Peyer's patch (tissue), 4 donors: ENCODE data around the gene OASL. TPM values are rescaled to one million over a fixed set of nuclear protein-coding genes. Genes with fewer than 3 reads are reported as not detected.

Source experiments
- DNase-seq, 3 donors: peaks; one replicate each; pipeline ENCODE4 v3.0.0-alpha.2; 2017 to 2019
- H3K27ac ChIP-seq, 4 donors: fragments of 200-600 bp; sonication (generic); one replicate each; pipeline ENCODE4 v1.5.1; 2016 to 2019
- H3K27me3 ChIP-seq, 2 donors: fragments of 200-600 bp; sonication (generic); one replicate each; pipeline ENCODE4 v1.5.1; 2019
- H3K36me3 ChIP-seq, 3 donors: fragments of 200-600 bp; sonication (generic); one replicate each; pipeline ENCODE4 v1.5.1; 2016 to 2019
- H3K4me1 ChIP-seq, 4 donors: fragments of 200-600 bp; sonication (generic); one replicate each; pipeline ENCODE4 v1.5.1; 2016 to 2019
- H3K4me3 ChIP-seq, 4 donors: fragments of 200-600 bp; sonication (generic); 1 replicate in 3 of 4; 2 replicates in 1 of 4; pipeline ENCODE4 v1.5.1; 2016 to 2019; ENCODE audit warnings: mild to moderate bottlenecking in 1 of 4
- H3K9me3 ChIP-seq, 4 donors: fragments of 200-600 bp; sonication (generic); one replicate each; pipeline ENCODE4 v1.5.1; 2016 to 2019; ENCODE audit warnings: mild to moderate bottlenecking in 1 of 4
- CTCF ChIP-seq, 6 experiments: fragments of 450-650 bp in 4 of 6; fragments of 200-600 bp in 2 of 6; sonication (generic) in 1 of 6; IDR thresholded peaks; one replicate each; pipeline ENCODE4 v1.5.1; 2017 to 2019; ENCODE audit warnings: antibody characterized with exemption in 6 of 6, mild to moderate bottlenecking in 3 of 6, moderate library complexity in 1 of 6
- POLR2A ChIP-seq, 2 donors: fragments of 450-650 bp; IDR thresholded peaks; one replicate each; pipeline ENCODE4 v1.5.1; 2017; ENCODE audit warnings: antibody characterized with exemption in 2 of 2, mild to moderate bottlenecking in 2 of 2, moderate library complexity in 2 of 2
- total RNA-seq, 4 donors: library from RNA; depleted of rRNA; stranded (reverse); fragments of >200 nt; gene quantifications; one replicate each; pipeline ENCODE4 v1.1.0, GENCODE V29; 2016

OASL gene
- total RNA-seq, 4 donors from 2014 or later: 0.66 to 1.2 (median 0.94) TPM; not detected in 1

GRCh38 chr12:121030576-121031212 lies 8.4 kb downstream of the OASL start:
- Histone ChIP-seq H3K27ac (no peak overlapping the region), H3K4me1 (no peaks in the 10 kb centered on the region), H3K36me3 (no peaks in the 10 kb centered on the region), H3K27me3 (no peaks in the 10 kb centered on the region), H3K4me3 (no peak overlapping the region), H3K9me3 (peaks cover 0 to under 1% (median 0%) of the 10 kb centered on the region in 4 donors)
- no peak for TF ChIP-seq CTCF (IDR thresholded peaks at IDR 0.05)
- no peak for TF ChIP-seq POLR2A (IDR thresholded peaks at IDR 0.05)
- DNase-seq: no peak

- no peak for TF ChIP-seq POLR2A (IDR thresholded peaks at IDR 0.05)
- TF ChIP-seq CTCF (IDR thresholded peaks at IDR 0.05): peak in 3 of 6 experiments; percentile 44 to 54 (median 48)
- Histone ChIP-seq H3K36me3 (no peaks in the 10 kb centered on the region), H3K4me3 (no peak overlapping the region), H3K27me3 (no peaks in the 10 kb centered on the region), H3K4me1 (no peaks in the 10 kb centered on the region), H3K9me3 (no peaks in the 10 kb centered on the region), H3K27ac (peak overlapping the region in 3 of 4 donors; percentile 28 to 83 (median 80))
- no peak for DNase-seq
These were observed 12.6 kb downstream of the OASL start for GRCh38 chr12:121026274-121027045.

GRCh38 chr12:121025442-121026226 lies 13.4 kb downstream of the OASL start:
- TF ChIP-seq POLR2A (IDR thresholded peaks at IDR 0.05) (no peak), CTCF (IDR thresholded peaks at IDR 0.05) (no peak)
- Histone ChIP-seq H3K4me3 (no peak overlapping the region), H3K27me3 (no peaks in the 10 kb centered on the region), H3K9me3 (no peaks in the 10 kb centered on the region), H3K27ac (peak overlapping the region in 3 of 4 donors; percentile 40 to 83 (median 80)), H3K36me3 (no peaks in the 10 kb centered on the region), H3K4me1 (no peaks in the 10 kb centered on the region)
- peak in 2 of 3 donors; percentile 83 to 87 for DNase-seq

GRCh38 chr12:121023799-121024198 lies 15.2 kb downstream of the OASL start:
- no peaks in the 10 kb centered on the region for H3K27me3 ChIP-seq
- TF ChIP-seq CTCF (IDR thresholded peaks at IDR 0.05) (no peak), POLR2A (IDR thresholded peaks at IDR 0.05) (no peak)
- H3K4me1 ChIP-seq: no peaks in the 10 kb centered on the region
- H3K36me3 ChIP-seq: no peaks in the 10 kb centered on the region
- H3K4me3 ChIP-seq: no peak overlapping the region
- no peaks in the 10 kb centered on the region for H3K9me3 ChIP-seq
- no peak overlapping the region for H3K27ac ChIP-seq
- DNase-seq: no peak

GRCh38 chr12:121022713-121023112 lies 16.3 kb downstream of the OASL start:
- Histone ChIP-seq H3K36me3 (no peaks in the 10 kb centered on the region), H3K4me3 (no peak overlapping the region), H3K27ac (no peak overlapping the region), H3K27me3 (no peaks in the 10 kb centered on the region), H3K4me1 (no peaks in the 10 kb centered on the region), H3K9me3 (no peaks in the 10 kb centered on the region)
- no peak for TF ChIP-seq POLR2A (IDR thresholded peaks at IDR 0.05)
- no peak for TF ChIP-seq CTCF (IDR thresholded peaks at IDR 0.05)
- DNase-seq: no peak
